Measurements from ENCODE around the gene GALNT17.

- TF ChIP-seq CTCF (conservative IDR thresholded peaks at IDR 0.05), result no peak
- TF ChIP-seq EZH2 (IDR thresholded peaks at IDR 0.05; ENCODE audit: low read depth), result no peak
These were observed 298.3 kb downstream of the GALNT17 start for GRCh38 chr7:71430246-71430645.
